HEK293 (cell line): ENCODE data around the gene LKAAEAR1.

ENCODE experiments used
- ZNF184 ChIP-seq: fragments of 450-650 bp; IDR thresholded peaks from 2 replicates; pipeline ENCODE4 v1.5.1; 2018; ENCODE audit warnings: missing biosample characterization, mild to moderate bottlenecking, missing genetic modification characterization
- ZNF561 ChIP-seq: fragments of 450-650 bp; IDR thresholded peaks from 2 replicates; pipeline ENCODE4 v1.5.1; 2018; ENCODE audit warnings: missing biosample characterization, missing genetic modification characterization, borderline replicate concordance
- ZNF624 ChIP-seq: fragments of 450-650 bp; formaldehyde crosslinking; IDR thresholded peaks from 2 replicates; pipeline ENCODE4 v1.5.1; 2017; ENCODE audit warnings: missing biosample characterization, missing genetic modification characterization
- ZNF76 ChIP-seq: fragments of 450-650 bp; formaldehyde crosslinking; IDR thresholded peaks from 2 replicates; pipeline ENCODE4; 2016; ENCODE audit warnings: low read depth, missing biosample characterization, missing genetic modification characterization, borderline replicate concordance
- ZNF768 ChIP-seq: fragments of 450-650 bp; formaldehyde crosslinking; IDR thresholded peaks from 2 replicates; pipeline ENCODE4 v1.5.1; 2018; ENCODE audit warnings: missing biosample characterization, mild to moderate bottlenecking, missing genetic modification characterization
- ZNF777 ChIP-seq: fragments of 450-650 bp; formaldehyde crosslinking; IDR thresholded peaks from 2 replicates; pipeline ENCODE4 v1.5.1; 2017; ENCODE audit warnings: missing biosample characterization, missing genetic modification characterization, borderline replicate concordance
- ZNF785 ChIP-seq: fragments of 450-650 bp; formaldehyde crosslinking; IDR thresholded peaks from 2 replicates; pipeline ENCODE4 v1.5.1; 2016; ENCODE audit warnings: missing biosample characterization, missing genetic modification characterization
- TF ChIP-seq, protein P1 (sequence below): fragments of 450-650 bp; formaldehyde crosslinking; IDR thresholded peaks from 2 replicates; pipeline ENCODE4 v1.5.1; 2016; ENCODE audit warnings: missing biosample characterization, missing genetic modification characterization
- TF ChIP-seq, protein P2 (sequence below): fragments of 450-650 bp; formaldehyde crosslinking; IDR thresholded peaks from 2 replicates; pipeline ENCODE4 v1.5.1; 2016; ENCODE audit warnings: missing biosample characterization, missing genetic modification characterization

DNA sequence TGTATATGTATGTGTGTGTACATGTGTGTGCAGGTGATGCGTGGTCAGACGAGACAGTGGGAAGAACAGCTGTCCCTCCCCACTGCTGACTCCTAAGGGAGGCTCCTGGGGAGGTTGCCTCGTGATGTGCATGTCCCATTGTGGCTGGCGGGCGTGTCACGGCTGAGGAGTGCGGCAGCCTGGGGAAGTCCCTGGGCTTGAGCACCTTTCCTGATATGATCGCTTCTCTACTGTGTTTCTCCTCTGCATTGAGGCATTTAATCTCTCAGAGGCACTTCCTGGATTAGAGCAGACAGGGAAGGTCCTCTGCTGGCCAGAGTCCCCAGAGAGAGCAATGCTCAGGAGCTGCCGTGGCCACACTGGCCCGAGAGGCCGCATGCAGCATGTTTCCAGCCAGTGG is 11.7 kb upstream of the LKAAEAR1 start:
- TF ChIP-seq ZNF777 (tag by site-specific recombination) (no peak), ZNF184 (tag by site-specific recombination) (no peak), ZNF785 (no peak), ZNF768 (tag by site-specific recombination) (no peak), ZNF624 (tag by site-specific recombination) (no peak), ZNF76 (no peak), ZNF561 (tag by site-specific recombination) (no peak)
- TF ChIP-seq, protein P1, sequence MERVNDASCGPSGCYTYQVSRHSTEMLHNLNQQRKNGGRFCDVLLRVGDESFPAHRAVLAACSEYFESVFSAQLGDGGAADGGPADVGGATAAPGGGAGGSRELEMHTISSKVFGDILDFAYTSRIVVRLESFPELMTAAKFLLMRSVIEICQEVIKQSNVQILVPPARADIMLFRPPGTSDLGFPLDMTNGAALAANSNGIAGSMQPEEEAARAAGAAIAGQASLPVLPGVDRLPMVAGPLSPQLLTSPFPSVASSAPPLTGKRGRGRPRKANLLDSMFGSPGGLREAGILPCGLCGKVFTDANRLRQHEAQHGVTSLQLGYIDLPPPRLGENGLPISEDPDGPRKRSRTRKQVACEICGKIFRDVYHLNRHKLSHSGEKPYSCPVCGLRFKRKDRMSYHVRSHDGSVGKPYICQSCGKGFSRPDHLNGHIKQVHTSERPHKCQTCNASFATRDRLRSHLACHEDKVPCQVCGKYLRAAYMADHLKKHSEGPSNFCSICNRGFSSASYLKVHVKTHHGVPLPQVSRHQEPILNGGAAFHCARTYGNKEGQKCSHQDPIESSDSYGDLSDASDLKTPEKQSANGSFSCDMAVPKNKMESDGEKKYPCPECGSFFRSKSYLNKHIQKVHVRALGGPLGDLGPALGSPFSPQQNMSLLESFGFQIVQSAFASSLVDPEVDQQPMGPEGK (tag by site-specific recombination) = no peak
- TF ChIP-seq, protein P2, sequence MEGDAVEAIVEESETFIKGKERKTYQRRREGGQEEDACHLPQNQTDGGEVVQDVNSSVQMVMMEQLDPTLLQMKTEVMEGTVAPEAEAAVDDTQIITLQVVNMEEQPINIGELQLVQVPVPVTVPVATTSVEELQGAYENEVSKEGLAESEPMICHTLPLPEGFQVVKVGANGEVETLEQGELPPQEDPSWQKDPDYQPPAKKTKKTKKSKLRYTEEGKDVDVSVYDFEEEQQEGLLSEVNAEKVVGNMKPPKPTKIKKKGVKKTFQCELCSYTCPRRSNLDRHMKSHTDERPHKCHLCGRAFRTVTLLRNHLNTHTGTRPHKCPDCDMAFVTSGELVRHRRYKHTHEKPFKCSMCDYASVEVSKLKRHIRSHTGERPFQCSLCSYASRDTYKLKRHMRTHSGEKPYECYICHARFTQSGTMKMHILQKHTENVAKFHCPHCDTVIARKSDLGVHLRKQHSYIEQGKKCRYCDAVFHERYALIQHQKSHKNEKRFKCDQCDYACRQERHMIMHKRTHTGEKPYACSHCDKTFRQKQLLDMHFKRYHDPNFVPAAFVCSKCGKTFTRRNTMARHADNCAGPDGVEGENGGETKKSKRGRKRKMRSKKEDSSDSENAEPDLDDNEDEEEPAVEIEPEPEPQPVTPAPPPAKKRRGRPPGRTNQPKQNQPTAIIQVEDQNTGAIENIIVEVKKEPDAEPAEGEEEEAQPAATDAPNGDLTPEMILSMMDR (tag by site-specific recombination) = no peak
